ENCODE results near the gene ZNF816. TPM values are rescaled to one million over a fixed set of nuclear protein-coding genes. Genes with fewer than 3 reads are reported as not detected.
A peak's percentile ranks its signal among the peaks of the same experiment; 100 is the strongest.
"Not testable (repeated sequence)": the region's sequence is repeated elsewhere in the genome, so short reads cannot be mapped to it uniquely, and the experiment has no call there.

The ZNF816 gene
- total RNA-seq, 1 donor from 2014 or later: 14.8 TPM

- peak overlapping the region; percentile 22 for H3K4me3 Mint-ChIP-seq
- H3K36me3 Mint-ChIP-seq: peaks cover 5% of the 10 kb centered on the region
- H3K4me1 Mint-ChIP-seq: peaks cover 56% of the 10 kb centered on the region
- no peaks in the 10 kb centered on the region for H3K27me3 Mint-ChIP-seq (ENCODE audit: low read depth)
- no peak for TF ChIP-seq CTCF (IDR thresholded peaks at IDR 0.05; ENCODE audit: unreplicated experiment)
- H3K9me3 Mint-ChIP-seq: no peaks in the 10 kb centered on the region
- DNase-seq (ENCODE audit: low spot score in 2 of 2, unreplicated experiment in 2 of 2): no peak
- H3K27ac Mint-ChIP-seq: peak overlapping the region; percentile 81
These were observed 26.3 kb downstream of the ZNF816 start for GRCh38 chr19:52936151-52936953.

- TF ChIP-seq CTCF (IDR thresholded peaks at IDR 0.05; ENCODE audit: unreplicated experiment): no peak
- no peak overlapping the region for H3K4me3 Mint-ChIP-seq
- H3K9me3 Mint-ChIP-seq: no peaks in the 10 kb centered on the region
- peak overlapping the region; percentile 81 for H3K27ac Mint-ChIP-seq
- no peak for DNase-seq (ENCODE audit: low spot score in 2 of 2, unreplicated experiment in 2 of 2)
- peaks cover 47% of the 10 kb centered on the region for H3K4me1 Mint-ChIP-seq
- H3K36me3 Mint-ChIP-seq: peaks cover 5% of the 10 kb centered on the region
- no peaks in the 10 kb centered on the region for H3K27me3 Mint-ChIP-seq (ENCODE audit: low read depth)
These were observed 27.2 kb downstream of the ZNF816 start for GRCh38 chr19:52935434-52935833.

DNA sequence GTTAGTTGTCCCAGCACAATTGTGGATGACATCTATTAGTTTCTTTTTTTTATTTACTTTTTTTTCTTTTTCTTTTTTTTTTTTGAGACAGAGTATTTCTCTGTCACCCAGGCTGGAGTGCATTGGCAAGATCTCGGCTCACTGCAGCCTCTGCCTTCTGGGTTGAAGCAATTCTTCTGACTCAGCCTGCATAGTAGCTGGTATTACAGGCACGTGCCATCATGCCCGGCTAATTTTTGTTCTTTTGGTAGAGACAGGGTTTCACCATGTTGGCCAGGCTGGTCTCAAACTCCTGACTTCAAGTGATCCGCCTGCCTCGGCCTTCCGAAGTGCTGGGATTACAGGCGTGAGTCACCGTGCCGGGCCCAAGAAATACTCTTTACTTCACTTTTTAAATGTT lies 38.0 kb downstream of the ZNF816 start:
- peaks cover 20% of the 10 kb centered on the region for H3K36me3 Mint-ChIP-seq
- H3K27ac Mint-ChIP-seq: peak overlapping the region; percentile 76
- not testable (repeated sequence) for H3K27me3 Mint-ChIP-seq (ENCODE audit: low read depth); H3K4me3 Mint-ChIP-seq; H3K9me3 Mint-ChIP-seq; DNase-seq (ENCODE audit: low spot score in 2 of 2, unreplicated experiment in 2 of 2)
- H3K4me1 Mint-ChIP-seq: peaks cover 32% of the 10 kb centered on the region

GRCh38 chr19:52923778-52924593 lies 38.7 kb downstream of the ZNF816 start:
- Mint-ChIP-seq H3K9me3 (no peaks in the 10 kb centered on the region), H3K4me3 (peak overlapping the region; percentile 97), H3K27ac (peak overlapping the region; percentile 99), H3K4me1 (peaks cover 32% of the 10 kb centered on the region), H3K36me3 (peaks cover 16% of the 10 kb centered on the region), H3K27me3 (ENCODE audit: low read depth) (no peaks in the 10 kb centered on the region)
- DNase-seq (ENCODE audit: low spot score in 2 of 2, unreplicated experiment in 2 of 2): no peak
- TF ChIP-seq CTCF (IDR thresholded peaks at IDR 0.05; ENCODE audit: unreplicated experiment): no peak

DNA sequence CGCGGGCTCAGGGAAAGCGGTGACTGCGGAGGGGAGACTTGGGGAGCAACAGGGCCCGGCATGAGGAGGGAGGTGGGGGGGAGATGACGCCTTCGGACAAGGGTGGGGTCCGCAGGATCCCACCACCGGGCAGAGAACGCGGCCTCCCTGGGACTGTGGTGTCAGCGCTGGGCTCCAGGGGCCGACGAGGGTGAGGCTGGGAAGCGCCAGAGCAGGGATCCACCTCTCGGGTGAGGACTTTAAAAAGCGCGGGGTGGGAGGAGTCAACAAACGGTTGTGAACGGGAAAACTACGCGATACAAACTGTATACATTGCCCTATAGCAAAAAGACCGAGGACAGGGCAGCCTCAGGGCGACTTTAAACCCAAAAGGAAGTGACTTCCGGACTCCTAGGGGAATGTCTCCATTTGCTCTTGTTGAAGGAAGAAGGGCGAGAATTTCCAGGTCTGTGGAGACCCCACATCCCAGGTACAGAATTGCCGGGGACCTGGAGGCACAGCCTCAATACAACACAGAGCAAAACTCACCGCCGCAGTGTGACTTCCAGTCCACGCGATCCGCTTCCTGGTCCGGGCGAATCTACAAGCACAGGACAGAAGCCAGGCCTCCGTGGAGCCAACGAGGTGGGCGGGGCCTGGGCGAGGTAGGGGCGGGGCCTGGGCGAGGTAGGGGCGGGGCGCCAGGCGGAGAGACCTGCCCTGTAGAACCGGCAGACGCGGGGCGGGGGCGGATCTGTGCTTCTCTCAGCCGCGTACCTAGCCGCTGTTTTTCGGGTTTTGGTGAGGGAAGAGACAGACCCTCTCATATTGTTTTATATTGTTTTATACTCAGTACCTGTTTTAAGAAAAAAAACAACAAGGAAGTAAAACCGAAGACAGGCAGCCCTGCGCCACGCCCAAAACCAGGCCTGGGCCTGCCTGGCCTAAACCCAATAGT lies 39.6 kb downstream of the ZNF816 start, which contains the start of gene ZNF888:
Gene ZNF888 (minus strand): TSS at position 588 of the 937 bp plus-strand sequence. CDS start 5,555 bp downstream, outside the sequence.
- Mint-ChIP-seq H3K36me3 (peaks cover 12% of the 10 kb centered on the region), H3K27me3 (ENCODE audit: low read depth) (no peaks in the 10 kb centered on the region), H3K9me3 (no peaks in the 10 kb centered on the region), H3K27ac (peak within 1 kb of the TSS; percentile 99), H3K4me3 (peak within 1 kb of the TSS; percentile 97), H3K4me1 (peaks cover 32% of the 10 kb centered on the region)
- peak; percentile 87 to 90 for DNase-seq (ENCODE audit: low spot score in 2 of 2, unreplicated experiment in 2 of 2)
- no peak for TF ChIP-seq CTCF (IDR thresholded peaks at IDR 0.05; ENCODE audit: unreplicated experiment)

Data from mesothelial cell of epicardium (in vitro differentiated cells).